A549 (cell line): ENCODE measurements around the gene INTS14. TPM values are rescaled to one million over a fixed set of nuclear protein-coding genes. Genes with fewer than 3 reads are reported as not detected.
A peak's percentile ranks its signal among the peaks of the same experiment; 100 is the strongest.

ENCODE experiments used
- ATAC-seq, 2 experiments: fragments of 200-7000 bp in 1 of 2; fragments of >200 bp in 1 of 2; cut with Nextera tagmentation in 1 of 2; cut with Tn5 transposase in 1 of 2; 3 replicates each; pipeline versions ENCODE4 v1.8.0 to v1.9.1; 2018 to 2020; ENCODE audit warnings: mild to moderate bottlenecking in 1 of 2, moderate library complexity in 1 of 2
- CTCF ChIA-PET: fragments of 300-600 bp; sonication (Branson Sonifier 250); formaldehyde crosslinking; extraction: SDS; loops from one replicate; lab custom pipeline; 2021; ENCODE audit warnings: antibody characterized with exemption, inconsistent platforms; lab: Yijun Ruan, JAX
- POLR2A ChIA-PET: fragments of 350-600 bp; formaldehyde crosslinking; extraction: SDS; loops from one replicate; lab custom pipeline; 2021; ENCODE audit warnings: antibody characterized with exemption, inconsistent platforms; lab: Yijun Ruan, JAX
- DNase-seq, 2 experiments: peaks; one replicate each; pipeline versions ENCODE4 v3.0.0 to v3.0.0-alpha.2; 2011 to 2016; ENCODE audit warnings: low read depth in 1 of 2, low spot score in 1 of 2
- FAIRE-seq: peaks from 2 replicates; lab custom pipeline; 2011; peaks lifted over from hg19 to GRCh38; lab: Jason Lieb, UNC
- H3K27ac ChIP-seq, 2 experiments: fragments of >200 bp; sonication (Bioruptor Twin); formaldehyde crosslinking; 3 replicates each; pipeline ENCODE4 v1.5.1; 2016 to 2017
- H3K4me1 ChIP-seq: fragments of >200 bp; sonication (Bioruptor Twin); formaldehyde crosslinking; 3 replicates; pipeline ENCODE4 v1.6.1; 2016
- H3K4me2 ChIP-seq: fragments of >200 bp; sonication (Bioruptor Twin); formaldehyde crosslinking; 3 replicates; pipeline ENCODE4 v1.6.1; 2016
- H3K4me3 ChIP-seq: fragments of >200 bp; sonication (Bioruptor Twin); formaldehyde crosslinking; 3 replicates; pipeline ENCODE4 v1.5.1; 2016
- H3K9me3 ChIP-seq: fragments of >200 bp; sonication (Bioruptor Twin); formaldehyde crosslinking; 3 replicates; pipeline ENCODE4 v1.6.1; 2016
- CHD2 ChIP-seq: fragments of 150-350 bp; IDR thresholded peaks from 2 replicates; pipeline ENCODE4 v1.6.1; 2014; ENCODE audit warnings: low read length; ENCODE audit not compliant: partially characterized antibody
- CTCF ChIP-seq: fragments of >200 bp; sonication (Bioruptor Twin); formaldehyde crosslinking; IDR thresholded peaks from 3 replicates; pipeline ENCODE4 v1.5.1; 2016
- ELK1 ChIP-seq: fragments of 150-350 bp; IDR thresholded peaks from 2 replicates; pipeline ENCODE4 v1.6.1; 2014; ENCODE audit warnings: low read depth, mild to moderate bottlenecking, low read length
- EP300 ChIP-seq, 2 experiments: fragments of >200 bp; sonication (Bioruptor Twin); formaldehyde crosslinking; IDR thresholded peaks; 2 replicates in 1 of 2; 3 replicates in 1 of 2; pipeline ENCODE4 v1.6.1; 2016 to 2017
- FOSL2 ChIP-seq, 2 experiments: fragments of 450-650 bp in 1 of 2; fragments of >200 bp in 1 of 2; sonication (Bioruptor Twin) in 1 of 2; formaldehyde crosslinking; IDR thresholded peaks; 2 replicates each; pipeline versions ENCODE4 v1.5.0 to v1.6.1; 2016 to 2020; ENCODE audit warnings: mild to moderate bottlenecking in 1 of 2, moderate library complexity in 1 of 2
- HOXA7 ChIP-seq: fragments of 250-450 bp; sonication (Bioruptor Pico); IDR thresholded peaks from 2 replicates; pipeline ENCODE4 v1.5.0; 2020; ENCODE audit warnings: mild to moderate bottlenecking, moderate library complexity
- HOXB5 ChIP-seq: fragments of 250-450 bp; sonication (Bioruptor Pico); IDR thresholded peaks from 2 replicates; pipeline ENCODE4 v1.5.0; 2020; ENCODE audit warnings: mild to moderate bottlenecking, moderate library complexity
- KDM1A ChIP-seq: fragments of 200-600 bp; sonication (generic); IDR thresholded peaks from 2 replicates; pipeline ENCODE4 v1.6.1; 2016; ENCODE audit warnings: low read depth, mild to moderate bottlenecking
- MAFK ChIP-seq: fragments of 450-650 bp; IDR thresholded peaks from 2 replicates; pipeline ENCODE4 v1.6.1; 2014; ENCODE audit not compliant: partially characterized antibody
- MAZ ChIP-seq: fragments of 150-350 bp; IDR thresholded peaks from 2 replicates; pipeline ENCODE4 v1.6.1; 2014; ENCODE audit warnings: antibody characterized with exemption, low read depth, low read length, borderline replicate concordance
- MYC ChIP-seq: IDR thresholded peaks from 2 replicates; pipeline ENCODE4 v1.6.1; 2012; ENCODE audit warnings: mild to moderate bottlenecking, inconsistent platforms, low read length, improper control_type of control experiment, borderline replicate concordance
- NFE2L2 ChIP-seq: fragments of 150-350 bp; conservative IDR thresholded peaks from 2 replicates; pipeline ENCODE4 v1.6.1; 2014; ENCODE audit warnings: low read length
- RAD21 ChIP-seq, 2 experiments: fragments of >200 bp in 1 of 2; sonication (Bioruptor Twin) in 1 of 2; formaldehyde crosslinking in 1 of 2; IDR thresholded peaks in 1 of 2; conservative IDR thresholded peaks in 1 of 2; 2 replicates in 1 of 2; 3 replicates in 1 of 2; pipeline ENCODE4 v1.6.1; 2012 to 2018; ENCODE audit warnings: inconsistent platforms in 1 of 2
- RARB ChIP-seq: fragments of 250-450 bp; sonication (Bioruptor Pico); IDR thresholded peaks from 2 replicates; pipeline ENCODE4 v1.8.0; 2021; ENCODE audit warnings: mild to moderate bottlenecking, moderate library complexity
- REST ChIP-seq: fragments of 200-600 bp; sonication (generic); IDR thresholded peaks from 2 replicates; pipeline ENCODE4 v1.6.1; 2016; ENCODE audit warnings: antibody characterized with exemption, mild to moderate bottlenecking, moderate library complexity
- SREBF2 ChIP-seq: fragments of 450-650 bp; IDR thresholded peaks from 2 replicates; pipeline ENCODE4 v1.6.1; 2014; ENCODE audit warnings: mild to moderate bottlenecking, moderate library complexity
- USF2 ChIP-seq: fragments of 450-650 bp; IDR thresholded peaks from 2 replicates; pipeline ENCODE4 v1.6.1; 2014; ENCODE audit warnings: antibody characterized with exemption
- ZC3H11A ChIP-seq: fragments of 450-650 bp; IDR thresholded peaks from 2 replicates; pipeline ENCODE4 v1.6.1; 2014; ENCODE audit warnings: antibody characterized with exemption, mild to moderate bottlenecking
- WGBS: methylation state at CpG from one replicate; pipeline ENCODE4 v1.1.6; 2017; ENCODE audit errors: missing lambda C conversion rate; 5-methylcytosine and 5-hydroxymethylcytosine counted together
- polyA plus RNA-seq, 4 experiments: library from polyadenylated mRNA; depleted of rRNA in 3 of 4; stranded (reverse); fragments of >200 nt; fragmentation: RNase III in 1 of 4; extraction: RNeasy Plus Mini Kit Qiagen cat#74134 plus additional on column Dnase treatment in 1 of 4; gene quantifications; 2 replicates in 3 of 4; 3 replicates in 1 of 4; pipeline ENCODE4 v1.2.3, GENCODE V29; 2011 to 2017

Gene INTS14
- polyA plus RNA-seq, 2 of the 4 experiments (the other 2 are of a cell fraction): 38.1 to 82.1 TPM

GRCh38 chr15:65651831-65652749 is 41.2 kb upstream of the INTS14 start:
- FAIRE-seq: no peak
- H3K9me3 ChIP-seq: no peaks in the 10 kb centered on the region
- DNase-seq: no peak
- no peak overlapping the region for H3K4me2 ChIP-seq
- 0 out of 6 replicates have a peak, but pooled peaks of 1 of the 2 experiments have one; percentile 26 for ATAC-seq
- TF ChIP-seq FOSL2 (IDR thresholded peaks at IDR 0.05): no peak
- TF ChIP-seq FOSL2 (CRISPR knock-in tag; IDR thresholded peaks at IDR 0.05): no peak
- TF ChIP-seq HOXA7 (CRISPR knock-in tag): no peak
- no peak for TF ChIP-seq CHD2
- TF ChIP-seq CTCF: no peak
- no peak for TF ChIP-seq SREBF2
- TF ChIP-seq MAZ: no peak
- TF ChIP-seq MAFK: no peak
- no peak for TF ChIP-seq RARB (CRISPR knock-in tag)
- no peak for TF ChIP-seq EP300 (IDR thresholded peaks at IDR 0.05)
- H3K4me1 ChIP-seq: 0 out of 3 replicates have a peak, but pooled peaks cover 3% of the 10 kb centered on the region
- ChIA-PET CTCF (interaction anchor here (0.9 to 21.1 kb wide), 3 partner anchors 10 to 181 kb away, joined by 3 to 229 read pairs (median 4); no protein-coding TSS in a partner anchor), POLR2A (no interaction called here)
- no peak overlapping the region for H3K4me3 ChIP-seq
- WGBS: 87% methylated on average over 11 of the region's 11 CpGs
- no peak overlapping the region for H3K27ac ChIP-seq

- no peak for DNase-seq
- Histone ChIP-seq H3K27ac (no peak overlapping the region), H3K4me1 (0 out of 3 replicates have a peak, but pooled peaks cover 3% of the 10 kb centered on the region), H3K4me2 (no peak overlapping the region), H3K4me3 (no peak overlapping the region), H3K9me3 (no peaks in the 10 kb centered on the region)
- FAIRE-seq: no peak
- POLR2A ChIA-PET: no interaction called here
- TF ChIP-seq MYC (no peak), RAD21 (conservative IDR thresholded peaks at IDR 0.05 in 1 of 2, IDR thresholded peaks at IDR 0.05 in 1 of 2) (no peak)
- TF ChIP-seq, all 56 proteins: peak for 0
- WGBS: 100% methylated on average over 1 of the region's 1 CpG
- CTCF ChIA-PET: interaction anchor here (0.9 to 21.1 kb wide), 2 partner anchors 9 to 182 kb away, joined by 3 to 229 read pairs; no protein-coding TSS in a partner anchor
- ATAC-seq: peak in 1 of 2 experiments; percentile 19; a peak in 1 of 6 replicates
These were observed 40.1 kb upstream of the INTS14 start for GRCh38 chr15:65651042-65651322.

- ChIA-PET CTCF (interaction anchor here (1.1 to 21.1 kb wide), 4 partner anchors 8 to 330 kb away, joined by 3 to 229 read pairs (median 4); no protein-coding TSS in a partner anchor), POLR2A (no interaction called here)
- Histone ChIP-seq H3K4me3 (no peak overlapping the region), H3K27ac (no peak overlapping the region), H3K4me2 (no peak overlapping the region), H3K4me1 (0 out of 3 replicates have a peak, but pooled peaks cover 3% of the 10 kb centered on the region), H3K9me3 (no peaks in the 10 kb centered on the region)
- ATAC-seq (peak; percentile 7 to 26; a peak in 2 of 6 replicates), DNase-seq (no peak), FAIRE-seq (no peak)
- 85% methylated on average over 12 of the region's 12 CpGs for WGBS
- TF ChIP-seq FOSL2 (IDR thresholded peaks at IDR 0.05): no peak
- no peak for TF ChIP-seq FOSL2 (CRISPR knock-in tag; IDR thresholded peaks at IDR 0.05)
- no peak for TF ChIP-seq REST
- TF ChIP-seq NFE2L2: no peak
- TF ChIP-seq RARB (CRISPR knock-in tag): no peak
- TF ChIP-seq ELK1: no peak
- TF ChIP-seq ZC3H11A: no peak
- no peak for TF ChIP-seq MYC
- TF ChIP-seq KDM1A: no peak
- no peak for TF ChIP-seq USF2
- no peak for TF ChIP-seq HOXB5
- no peak for TF ChIP-seq CTCF
These were observed 39.5 kb upstream of the INTS14 start for GRCh38 chr15:65650312-65651041.
